ENCODE measurements around the gene SLC39A11. TPM values are rescaled to one million over a fixed set of nuclear protein-coding genes. Genes with fewer than 3 reads are reported as not detected.

The SLC39A11 gene
- total RNA-seq, 1 experiment from 2014 or later: 46.4 TPM

DNA sequence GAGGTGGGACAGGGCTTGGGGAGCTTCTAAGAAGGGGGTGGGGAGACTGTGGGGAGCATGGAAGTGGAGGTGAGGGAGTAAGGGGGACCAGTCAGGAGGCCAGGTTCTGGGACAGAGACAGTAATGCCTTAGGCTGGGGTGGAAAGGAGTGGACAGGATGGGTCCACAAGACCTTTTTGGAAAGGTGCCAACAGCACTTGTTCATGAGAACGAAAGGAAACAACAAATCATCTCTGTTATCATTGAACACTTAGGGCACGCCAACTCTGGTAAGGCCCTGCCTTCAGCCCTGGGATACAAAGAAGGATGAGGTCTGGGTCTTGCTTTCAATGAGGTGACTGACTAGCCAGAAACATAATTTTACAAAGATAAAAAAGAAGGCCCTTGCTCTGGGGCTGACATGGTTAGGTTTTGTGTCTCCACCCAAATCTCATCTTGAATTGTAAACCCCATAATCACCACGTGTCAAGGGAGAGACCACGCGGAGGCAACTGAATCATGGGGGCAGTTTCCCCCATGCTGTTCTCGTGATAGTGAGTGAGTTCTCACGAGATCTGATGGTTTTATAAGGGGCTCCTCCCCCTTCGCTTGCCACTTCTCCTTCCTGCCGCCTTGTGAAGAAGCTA lies 113.8 kb downstream of the SLC39A11 start:
- Histone ChIP-seq H3K4me2 (ENCODE audit: low read length) (peak overlapping the region; percentile 77), H2AFZ (ENCODE audit: low read depth, low read length, poor library complexity, severe bottlenecking) (no peak overlapping the region), H4K20me1 (ENCODE audit: insufficient read depth) (no peaks in the 10 kb centered on the region), H3K9me2 (ENCODE audit: insufficient read depth) (no peaks in the 10 kb centered on the region), H3K4me3 (replicated peaks in 1 of 2; ENCODE audit: low read depth in 1 of 2, low read length in 2 of 2) (peak overlapping the region; percentile 37 to 49), H3K79me2 (ENCODE audit: insufficient read depth, low read length) (peaks cover 5% of the 10 kb centered on the region; the same call in 1 of the 2 replicates), H3K27me3 (ENCODE audit: insufficient read depth, low read length) (no peaks in the 10 kb centered on the region), H3K9ac (ENCODE audit: low read length) (peak overlapping the region; percentile 59), H3K27ac (ENCODE audit: low read depth, low read length) (peak overlapping the region; percentile 93), H3K36me3 (ENCODE audit: control insufficient read depth in 1 of 2, insufficient read depth in 2 of 2, low read length in 2 of 2) (0 out of 4 replicates have a peak, but pooled peaks cover 0 to 3% of the 10 kb centered on the region in 2 experiments), H3K4me1 (ENCODE audit: control insufficient read depth in 1 of 2, insufficient read depth in 2 of 2, low read length in 2 of 2) (peaks cover 37 to 52% of the 10 kb centered on the region in 2 experiments), H3K9me3 (ENCODE audit: control insufficient read depth in 1 of 2, insufficient read depth in 1 of 2, low read depth in 1 of 2, low read length in 2 of 2) (peaks cover 0 to 3% of the 10 kb centered on the region in 2 experiments; a peak in 1 of 4 replicates)
- no peak for DNase-seq (ENCODE audit: low read depth, low spot score)
- BruUV-seq (replicated peaks): no TSS peak
- TF ChIP-seq EZH2 (IDR thresholded peaks at IDR 0.05): no peak
- no peak for TF ChIP-seq EGR1 (IDR thresholded peaks at IDR 0.05; ENCODE audit: low read depth)
- no peak for TF ChIP-seq ELF1 (IDR thresholded peaks at IDR 0.05; ENCODE audit: borderline replicate concordance, low read depth)
- no peak for TF ChIP-seq SRF (IDR thresholded peaks at IDR 0.05; ENCODE audit: low read depth)
- no peak for TF ChIP-seq JUND (IDR thresholded peaks at IDR 0.05)
- TF ChIP-seq, protein P1, sequence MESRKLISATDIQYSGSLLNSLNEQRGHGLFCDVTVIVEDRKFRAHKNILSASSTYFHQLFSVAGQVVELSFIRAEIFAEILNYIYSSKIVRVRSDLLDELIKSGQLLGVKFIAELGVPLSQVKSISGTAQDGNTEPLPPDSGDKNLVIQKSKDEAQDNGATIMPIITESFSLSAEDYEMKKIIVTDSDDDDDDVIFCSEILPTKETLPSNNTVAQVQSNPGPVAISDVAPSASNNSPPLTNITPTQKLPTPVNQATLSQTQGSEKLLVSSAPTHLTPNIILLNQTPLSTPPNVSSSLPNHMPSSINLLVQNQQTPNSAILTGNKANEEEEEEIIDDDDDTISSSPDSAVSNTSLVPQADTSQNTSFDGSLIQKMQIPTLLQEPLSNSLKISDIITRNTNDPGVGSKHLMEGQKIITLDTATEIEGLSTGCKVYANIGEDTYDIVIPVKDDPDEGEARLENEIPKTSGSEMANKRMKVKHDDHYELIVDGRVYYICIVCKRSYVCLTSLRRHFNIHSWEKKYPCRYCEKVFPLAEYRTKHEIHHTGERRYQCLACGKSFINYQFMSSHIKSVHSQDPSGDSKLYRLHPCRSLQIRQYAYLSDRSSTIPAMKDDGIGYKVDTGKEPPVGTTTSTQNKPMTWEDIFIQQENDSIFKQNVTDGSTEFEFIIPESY (IDR thresholded peaks at IDR 0.05; ENCODE audit: extremely low read depth, insufficient replicate concordance, low read length): no peak
- no peak for TF ChIP-seq ZNF274 (IDR thresholded peaks at IDR 0.05; ENCODE audit: low read depth, low read length)
- TF ChIP-seq, protein P2, sequence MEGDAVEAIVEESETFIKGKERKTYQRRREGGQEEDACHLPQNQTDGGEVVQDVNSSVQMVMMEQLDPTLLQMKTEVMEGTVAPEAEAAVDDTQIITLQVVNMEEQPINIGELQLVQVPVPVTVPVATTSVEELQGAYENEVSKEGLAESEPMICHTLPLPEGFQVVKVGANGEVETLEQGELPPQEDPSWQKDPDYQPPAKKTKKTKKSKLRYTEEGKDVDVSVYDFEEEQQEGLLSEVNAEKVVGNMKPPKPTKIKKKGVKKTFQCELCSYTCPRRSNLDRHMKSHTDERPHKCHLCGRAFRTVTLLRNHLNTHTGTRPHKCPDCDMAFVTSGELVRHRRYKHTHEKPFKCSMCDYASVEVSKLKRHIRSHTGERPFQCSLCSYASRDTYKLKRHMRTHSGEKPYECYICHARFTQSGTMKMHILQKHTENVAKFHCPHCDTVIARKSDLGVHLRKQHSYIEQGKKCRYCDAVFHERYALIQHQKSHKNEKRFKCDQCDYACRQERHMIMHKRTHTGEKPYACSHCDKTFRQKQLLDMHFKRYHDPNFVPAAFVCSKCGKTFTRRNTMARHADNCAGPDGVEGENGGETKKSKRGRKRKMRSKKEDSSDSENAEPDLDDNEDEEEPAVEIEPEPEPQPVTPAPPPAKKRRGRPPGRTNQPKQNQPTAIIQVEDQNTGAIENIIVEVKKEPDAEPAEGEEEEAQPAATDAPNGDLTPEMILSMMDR (IDR thresholded peaks at IDR 0.05 in 2 of 3, conservative IDR thresholded peaks at IDR 0.05 in 1 of 3; ENCODE audit: borderline replicate concordance in 1 of 3, insufficient read depth in 1 of 3, low read depth in 2 of 3, low read length in 2 of 3): no peak
- TF ChIP-seq FOSL1 (IDR thresholded peaks at IDR 0.05; ENCODE audit: low read depth): no peak
- TF ChIP-seq RAD21 (IDR thresholded peaks at IDR 0.05; ENCODE audit: low read depth): no peak
- TF ChIP-seq CBX3 (IDR thresholded peaks at IDR 0.05; ENCODE audit: low read depth): no peak
- no peak for TF ChIP-seq EZH2phosphoT487 (IDR thresholded peaks at IDR 0.05; ENCODE audit: borderline replicate concordance)
- no peak for TF ChIP-seq YY1 (IDR thresholded peaks at IDR 0.05; ENCODE audit: extremely low read depth, insufficient replicate concordance, low read depth, low read length)
- no peak for TF ChIP-seq ZFX (IDR thresholded peaks at IDR 0.05)
- TF ChIP-seq, protein P3, sequence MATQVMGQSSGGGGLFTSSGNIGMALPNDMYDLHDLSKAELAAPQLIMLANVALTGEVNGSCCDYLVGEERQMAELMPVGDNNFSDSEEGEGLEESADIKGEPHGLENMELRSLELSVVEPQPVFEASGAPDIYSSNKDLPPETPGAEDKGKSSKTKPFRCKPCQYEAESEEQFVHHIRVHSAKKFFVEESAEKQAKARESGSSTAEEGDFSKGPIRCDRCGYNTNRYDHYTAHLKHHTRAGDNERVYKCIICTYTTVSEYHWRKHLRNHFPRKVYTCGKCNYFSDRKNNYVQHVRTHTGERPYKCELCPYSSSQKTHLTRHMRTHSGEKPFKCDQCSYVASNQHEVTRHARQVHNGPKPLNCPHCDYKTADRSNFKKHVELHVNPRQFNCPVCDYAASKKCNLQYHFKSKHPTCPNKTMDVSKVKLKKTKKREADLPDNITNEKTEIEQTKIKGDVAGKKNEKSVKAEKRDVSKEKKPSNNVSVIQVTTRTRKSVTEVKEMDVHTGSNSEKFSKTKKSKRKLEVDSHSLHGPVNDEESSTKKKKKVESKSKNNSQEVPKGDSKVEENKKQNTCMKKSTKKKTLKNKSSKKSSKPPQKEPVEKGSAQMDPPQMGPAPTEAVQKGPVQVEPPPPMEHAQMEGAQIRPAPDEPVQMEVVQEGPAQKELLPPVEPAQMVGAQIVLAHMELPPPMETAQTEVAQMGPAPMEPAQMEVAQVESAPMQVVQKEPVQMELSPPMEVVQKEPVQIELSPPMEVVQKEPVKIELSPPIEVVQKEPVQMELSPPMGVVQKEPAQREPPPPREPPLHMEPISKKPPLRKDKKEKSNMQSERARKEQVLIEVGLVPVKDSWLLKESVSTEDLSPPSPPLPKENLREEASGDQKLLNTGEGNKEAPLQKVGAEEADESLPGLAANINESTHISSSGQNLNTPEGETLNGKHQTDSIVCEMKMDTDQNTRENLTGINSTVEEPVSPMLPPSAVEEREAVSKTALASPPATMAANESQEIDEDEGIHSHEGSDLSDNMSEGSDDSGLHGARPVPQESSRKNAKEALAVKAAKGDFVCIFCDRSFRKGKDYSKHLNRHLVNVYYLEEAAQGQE (IDR thresholded peaks at IDR 0.05; ENCODE audit: low read depth): no peak
- TF ChIP-seq POLR2A (IDR thresholded peaks at IDR 0.05; ENCODE audit: borderline replicate concordance, extremely low read depth, insufficient read depth, insufficient read length): no peak
- TF ChIP-seq CEBPB (IDR thresholded peaks at IDR 0.05; ENCODE audit: low read depth): no peak
- TF ChIP-seq SIN3A (IDR thresholded peaks at IDR 0.05; ENCODE audit: low read depth): no peak
- ATAC-seq: no peak
- ChIA-PET RAD21 (ENCODE audit: low non-redundant PET in 1 of 2, low total read pairs in 2 of 2, uncharacterized antibody in 2 of 2, unreplicated experiment in 2 of 2) (interaction anchor here in 1 of 2 experiments (1.5 kb wide), 1 partner anchor 251 kb away, joined by 3 read pairs; no protein-coding TSS in a partner anchor), CTCF (interaction anchor here (0.5 to 3.6 kb wide), 2 partner anchors 7 to 251 kb away, joined by 3 to 43 read pairs; no protein-coding TSS in a partner anchor), POLR2A (interaction anchor here (0.6 to 2.8 kb wide), 2 partner anchors 7 to 288 kb away, joined by 3 to 15 read pairs; no protein-coding TSS in a partner anchor)
- intact Hi-C loops (cut with micrococcal nuclease): loop anchor here (5.0 to 10.0 kb wide), 2 partner anchors 86 to 154 kb away; no protein-coding TSS in a partner anchor
